ENCODE data around the gene OPN1SW.

OPN1SW gene

DNA sequence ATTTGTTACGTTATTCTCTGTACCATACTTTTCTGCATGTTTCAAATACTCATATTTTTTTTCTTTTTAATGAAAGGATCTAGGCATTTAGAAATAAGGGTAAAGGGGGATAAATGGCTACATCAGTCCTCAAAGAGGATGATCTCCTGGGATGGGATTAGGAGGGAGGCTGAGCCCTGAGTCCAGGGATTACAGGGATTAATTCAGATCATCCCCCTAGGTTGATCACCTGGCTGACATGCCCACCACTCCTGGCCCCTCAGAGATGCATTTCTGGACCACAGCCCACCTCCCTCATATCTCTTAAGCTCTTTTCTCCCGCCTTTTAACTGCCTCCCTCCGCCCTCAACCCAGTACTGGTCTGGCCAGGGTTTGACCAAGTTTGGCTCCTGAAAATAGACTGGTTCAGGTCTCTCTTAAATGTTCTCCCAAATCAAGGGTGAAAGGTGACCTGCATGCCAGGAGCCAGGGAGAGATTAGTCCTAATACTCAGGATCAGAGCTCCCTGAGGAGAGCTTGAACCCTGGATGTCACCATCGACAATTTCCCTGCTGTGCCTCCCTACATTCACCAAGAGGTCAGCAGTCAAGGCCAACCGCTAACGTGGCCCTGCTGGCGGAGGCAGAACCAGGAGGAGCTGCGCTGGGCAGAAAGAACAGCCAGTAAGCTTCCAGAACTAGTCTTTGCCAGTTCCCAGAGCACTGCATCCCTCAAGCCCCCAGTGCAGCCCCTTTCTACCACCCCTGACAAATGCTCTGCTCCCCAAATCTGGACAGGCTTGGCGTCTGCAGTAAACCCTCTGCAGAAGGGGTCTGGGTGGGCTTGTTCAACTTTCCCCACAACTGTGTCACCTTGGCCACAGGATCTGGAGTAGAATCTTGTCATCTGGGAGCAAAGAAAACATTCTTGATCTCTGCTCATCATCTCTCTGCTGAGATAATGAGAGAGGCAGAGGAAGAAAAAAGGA, 13.1 kb upstream of the OPN1SW start:
- DNase-seq (ENCODE audit: extremely low read depth, low read depth), result no peak
- TF ChIP-seq, protein P1, sequence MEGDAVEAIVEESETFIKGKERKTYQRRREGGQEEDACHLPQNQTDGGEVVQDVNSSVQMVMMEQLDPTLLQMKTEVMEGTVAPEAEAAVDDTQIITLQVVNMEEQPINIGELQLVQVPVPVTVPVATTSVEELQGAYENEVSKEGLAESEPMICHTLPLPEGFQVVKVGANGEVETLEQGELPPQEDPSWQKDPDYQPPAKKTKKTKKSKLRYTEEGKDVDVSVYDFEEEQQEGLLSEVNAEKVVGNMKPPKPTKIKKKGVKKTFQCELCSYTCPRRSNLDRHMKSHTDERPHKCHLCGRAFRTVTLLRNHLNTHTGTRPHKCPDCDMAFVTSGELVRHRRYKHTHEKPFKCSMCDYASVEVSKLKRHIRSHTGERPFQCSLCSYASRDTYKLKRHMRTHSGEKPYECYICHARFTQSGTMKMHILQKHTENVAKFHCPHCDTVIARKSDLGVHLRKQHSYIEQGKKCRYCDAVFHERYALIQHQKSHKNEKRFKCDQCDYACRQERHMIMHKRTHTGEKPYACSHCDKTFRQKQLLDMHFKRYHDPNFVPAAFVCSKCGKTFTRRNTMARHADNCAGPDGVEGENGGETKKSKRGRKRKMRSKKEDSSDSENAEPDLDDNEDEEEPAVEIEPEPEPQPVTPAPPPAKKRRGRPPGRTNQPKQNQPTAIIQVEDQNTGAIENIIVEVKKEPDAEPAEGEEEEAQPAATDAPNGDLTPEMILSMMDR (IDR thresholded peaks at IDR 0.05; ENCODE audit: low read depth, low read length, missing control alignments), result no peak
- H3K4me3 ChIP-seq (replicated peaks; ENCODE audit: low read depth, low read length), result no peak overlapping the region

DNA sequence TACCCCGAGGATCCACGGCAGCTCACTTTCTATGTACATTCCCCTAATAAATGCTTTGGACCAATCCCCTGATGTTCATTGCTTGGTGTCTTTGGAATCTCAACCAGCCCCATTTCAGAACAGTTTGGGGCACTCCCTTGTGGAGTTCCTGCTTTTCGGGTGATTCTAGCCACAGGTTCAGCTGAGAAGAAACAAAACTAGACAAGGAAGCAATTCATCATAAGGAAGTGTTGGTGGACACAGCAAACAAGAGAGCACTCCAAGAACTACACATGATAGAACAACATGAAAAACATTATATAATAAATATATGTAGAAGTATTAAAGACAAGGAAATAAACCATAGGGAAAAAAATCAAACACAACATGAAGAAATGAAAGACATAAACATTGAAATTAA, 10.1 kb upstream of the OPN1SW start:
- DNase-seq (ENCODE audit: extremely low read depth, low read depth), result no peak
- no peak overlapping the region for H3K4me3 ChIP-seq (replicated peaks; ENCODE audit: low read depth, low read length)
- TF ChIP-seq, protein P1 (IDR thresholded peaks at IDR 0.05; ENCODE audit: low read depth, low read length, missing control alignments), result no peak

DNA sequence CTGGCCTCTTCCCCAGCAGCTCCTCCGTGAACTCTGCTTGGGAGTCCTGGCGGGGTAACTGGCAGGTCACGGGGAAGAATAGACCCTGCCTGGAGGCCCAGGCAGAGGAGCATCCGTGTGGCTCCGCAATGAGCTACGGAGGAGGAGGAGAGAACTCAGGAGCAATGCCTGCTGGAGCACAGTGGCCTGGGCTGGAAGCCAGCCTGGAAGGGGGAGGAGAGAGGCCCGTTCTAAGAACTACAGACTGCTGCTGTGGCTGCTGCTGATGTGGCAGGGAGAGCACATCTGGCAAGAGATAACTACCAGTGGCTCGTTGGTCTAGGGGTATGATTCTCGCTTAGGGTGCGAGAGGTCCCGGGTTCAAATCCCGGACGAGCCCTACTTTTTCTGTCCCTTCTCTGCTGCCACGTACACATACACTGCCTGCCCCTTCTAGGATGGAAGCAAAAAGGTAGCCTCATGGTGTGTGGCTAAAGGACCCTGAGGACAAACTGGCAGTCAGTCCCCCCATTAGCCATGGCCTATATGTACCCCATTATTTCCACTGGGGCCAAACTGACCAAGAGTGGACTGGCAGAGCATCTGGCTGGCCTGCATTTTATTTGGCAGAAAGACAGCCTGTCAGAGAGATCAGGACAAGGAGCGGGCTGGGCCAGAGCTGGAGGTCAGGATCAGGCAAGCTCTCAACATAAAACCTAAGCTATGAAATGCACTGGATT, 7.7 kb upstream of the OPN1SW start:
- peak; percentile 65 for DNase-seq (ENCODE audit: extremely low read depth, low read depth)
- TF ChIP-seq, protein P1 (IDR thresholded peaks at IDR 0.05; ENCODE audit: low read depth, low read length, missing control alignments), result no peak
- H3K4me3 ChIP-seq (replicated peaks; ENCODE audit: low read depth, low read length), result no peak overlapping the region

DNA sequence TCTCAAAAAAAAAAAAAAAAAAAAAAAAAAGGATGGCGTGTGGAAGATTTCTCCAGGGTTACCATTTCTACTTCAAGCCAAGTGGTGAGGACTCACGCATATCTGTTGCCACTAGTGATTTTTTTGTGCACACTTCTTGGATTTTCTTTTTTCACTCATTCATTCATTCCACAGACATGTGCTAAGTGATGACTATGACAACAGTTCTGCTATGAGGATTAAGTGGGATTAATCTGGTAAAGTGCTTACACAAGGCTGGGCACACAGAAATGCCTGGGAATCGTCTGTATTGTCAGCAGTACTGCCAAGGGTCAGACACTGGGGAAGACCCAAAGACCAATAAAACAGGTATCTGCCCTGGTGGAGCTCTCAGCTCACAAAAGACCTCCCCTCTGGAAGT, 6.3 kb upstream of the OPN1SW start:
- no peak for DNase-seq (ENCODE audit: extremely low read depth, low read depth)
- no peak overlapping the region for H3K4me3 ChIP-seq (replicated peaks; ENCODE audit: low read depth, low read length)
- TF ChIP-seq, protein P1 (IDR thresholded peaks at IDR 0.05; ENCODE audit: low read depth, low read length, missing control alignments), result no peak

DNA sequence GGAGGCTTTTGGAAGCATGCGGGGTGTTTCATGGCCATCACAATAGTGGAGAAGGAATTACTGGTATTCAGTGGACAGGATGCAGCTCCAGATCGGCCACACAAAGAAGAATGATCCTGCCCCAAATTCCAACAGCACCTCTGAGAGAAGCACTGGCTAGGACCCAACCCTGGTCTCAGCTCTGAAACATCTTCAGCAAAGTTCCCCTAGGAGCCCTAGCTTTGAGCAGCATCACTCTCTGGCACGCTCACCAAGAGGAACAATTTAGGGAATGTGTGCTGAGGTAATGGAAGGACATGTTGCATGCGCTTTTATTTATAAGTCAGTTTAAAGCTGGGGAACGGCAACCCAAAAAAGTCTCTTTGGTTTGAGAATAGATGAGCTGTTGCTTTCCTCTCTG, 5.5 kb upstream of the OPN1SW start:
- DNase-seq (ENCODE audit: extremely low read depth, low read depth), result no peak
- TF ChIP-seq, protein P1 (IDR thresholded peaks at IDR 0.05; ENCODE audit: low read depth, low read length, missing control alignments), result no peak
- H3K4me3 ChIP-seq (replicated peaks; ENCODE audit: low read depth, low read length), result no peak overlapping the region

DNA sequence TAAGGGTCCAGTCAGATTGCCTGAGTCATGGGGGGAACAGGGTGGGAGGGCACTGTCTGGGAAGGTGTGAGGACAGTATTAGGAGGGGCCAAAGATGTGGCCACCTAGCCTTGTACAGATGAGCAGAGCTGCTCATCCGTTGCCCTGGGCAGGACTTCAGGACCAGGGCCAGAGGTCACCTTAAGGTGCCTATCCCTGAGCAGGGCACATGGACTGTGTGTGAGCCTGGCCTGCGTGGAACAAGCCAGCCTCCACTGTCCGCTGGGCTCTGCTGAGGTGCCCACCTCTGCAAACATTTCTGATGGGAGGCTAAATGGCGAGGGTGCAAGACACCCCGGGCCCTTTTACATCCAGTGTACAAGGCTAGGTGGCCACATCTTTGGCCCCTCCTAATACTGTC, 3.4 kb upstream of the OPN1SW start:
- H3K4me3 ChIP-seq (replicated peaks; ENCODE audit: low read depth, low read length), result no peak overlapping the region
- TF ChIP-seq, protein P1 (IDR thresholded peaks at IDR 0.05; ENCODE audit: low read depth, low read length, missing control alignments), result no peak
- DNase-seq (ENCODE audit: extremely low read depth, low read depth), result no peak
